GM21360 (cell line): ENCODE results near the gene PDE1A.

Experiments
- ATAC-seq: cut with Tn5 transposase; IDR thresholded peaks from one replicate; pipeline ENCODE4 v1.9.1; 2021; ENCODE audit warnings: mild to moderate bottlenecking, moderate library complexity; ENCODE audit not compliant: unreplicated experiment

Gene PDE1A

GRCh38 chr2:182426918-182427240 lies at the start of gene PDE1A:
TSS of gene PDE1A (minus strand) at chr2:182427036.
- ATAC-seq, result no peak

- ATAC-seq, result no peak
Measured at GRCh38 chr2:182473635-182474034, 46.8 kb upstream of the PDE1A start.

GRCh38 chr2:182463760-182464159 lies 36.9 kb upstream of the PDE1A start:
- ATAC-seq, result no peak

GRCh38 chr2:182456784-182457183 lies 29.9 kb upstream of the PDE1A start:
- no peak for ATAC-seq

GRCh38 chr2:182452456-182452990 lies 25.7 kb upstream of the PDE1A start:
- no peak for ATAC-seq

GRCh38 chr2:182448371-182448770 lies 21.5 kb upstream of the PDE1A start:
- no peak for ATAC-seq

GRCh38 chr2:182447863-182448262 lies 21.0 kb upstream of the PDE1A start:
- ATAC-seq, result no peak

GRCh38 chr2:182447163-182447562 lies 20.3 kb upstream of the PDE1A start:
- no peak for ATAC-seq

GRCh38 chr2:182446087-182446486 lies 19.3 kb upstream of the PDE1A start:
- ATAC-seq, result no peak

GRCh38 chr2:182445391-182445965 lies 18.6 kb upstream of the PDE1A start:
- ATAC-seq, result no peak

GRCh38 chr2:182444806-182445205 lies 18.0 kb upstream of the PDE1A start:
- ATAC-seq, result no peak

GRCh38 chr2:182444170-182444569 lies 17.3 kb upstream of the PDE1A start:
- ATAC-seq, result no peak

- no peak for ATAC-seq
Measured at GRCh38 chr2:182436252-182436651, 9.4 kb upstream of the PDE1A start.

GRCh38 chr2:182435754-182436153 lies 8.9 kb upstream of the PDE1A start:
- ATAC-seq, result no peak

GRCh38 chr2:182432051-182432450 lies 5.2 kb upstream of the PDE1A start:
- ATAC-seq, result no peak

GRCh38 chr2:182428476-182428875 lies 1.6 kb upstream of the PDE1A start:
- ATAC-seq, result no peak

- no peak for ATAC-seq
Measured at GRCh38 chr2:182426082-182426917, 536 bp downstream of the PDE1A start.

GRCh38 chr2:182422864-182423263 lies 4.0 kb downstream of the PDE1A start:
- no peak for ATAC-seq

GRCh38 chr2:182420669-182421068 lies 6.2 kb downstream of the PDE1A start:
- ATAC-seq, result no peak

GRCh38 chr2:182416861-182417260 lies 10.0 kb downstream of the PDE1A start:
- ATAC-seq, result no peak

- no peak for ATAC-seq
Measured at GRCh38 chr2:182416191-182416590, 10.6 kb downstream of the PDE1A start.

GRCh38 chr2:182415771-182416170 lies 11.1 kb downstream of the PDE1A start:
- ATAC-seq, result no peak
